ENCODE data around the gene DAGLB.
A peak's percentile ranks its signal among the peaks of the same experiment; 100 is the strongest.
"Not testable (repeated sequence)": the region's sequence is repeated elsewhere in the genome, so short reads cannot be mapped to it uniquely, and the experiment has no call there.

Gene DAGLB

GRCh38 chr7:6397759-6398495, 49.8 kb downstream of the DAGLB start:
- not testable (repeated sequence) for DNase-seq (ENCODE audit: low read depth)

DNA sequence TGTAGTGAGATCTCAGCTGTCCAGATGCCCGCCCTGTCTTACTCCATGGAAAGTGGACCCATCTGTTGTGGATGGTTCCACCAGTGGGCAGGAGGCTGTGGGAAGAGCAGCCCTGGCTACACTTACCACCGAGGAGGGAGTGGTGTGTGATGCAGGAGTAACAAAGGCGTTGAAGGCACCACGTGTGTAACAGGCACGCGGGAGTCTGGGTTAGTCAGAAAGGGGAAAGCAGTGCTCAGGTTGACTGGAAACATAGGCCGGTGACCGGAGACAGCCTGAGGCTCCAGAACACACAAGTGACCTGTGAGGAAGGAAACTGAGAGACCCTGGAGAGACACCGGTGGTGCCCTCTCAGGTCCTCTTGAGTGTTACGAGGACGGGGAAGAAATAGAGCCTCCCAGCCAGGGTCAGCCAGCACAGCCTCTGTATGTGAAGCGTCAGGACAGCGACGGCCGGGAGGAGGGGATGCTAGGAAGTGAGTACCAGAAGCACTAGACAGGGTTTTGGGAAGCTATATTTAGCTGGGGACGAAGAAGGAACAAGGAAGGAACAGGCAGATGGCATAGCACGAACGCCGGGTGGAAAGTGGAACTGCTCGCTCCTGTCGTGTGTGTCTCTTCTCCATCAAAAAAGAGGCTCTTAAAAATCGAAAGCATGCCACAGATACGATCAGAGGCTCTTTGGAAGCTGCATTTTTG, 51.7 kb downstream of the DAGLB start:
- DNase-seq (ENCODE audit: low read depth) = no peak

- no peak for DNase-seq (ENCODE audit: low read depth)
Observed at GRCh38 chr7:6394114-6394513, 53.6 kb downstream of the DAGLB start.

- no peak for DNase-seq (ENCODE audit: low read depth)
Observed at GRCh38 chr7:6393667-6394056, 54.1 kb downstream of the DAGLB start.

DNA sequence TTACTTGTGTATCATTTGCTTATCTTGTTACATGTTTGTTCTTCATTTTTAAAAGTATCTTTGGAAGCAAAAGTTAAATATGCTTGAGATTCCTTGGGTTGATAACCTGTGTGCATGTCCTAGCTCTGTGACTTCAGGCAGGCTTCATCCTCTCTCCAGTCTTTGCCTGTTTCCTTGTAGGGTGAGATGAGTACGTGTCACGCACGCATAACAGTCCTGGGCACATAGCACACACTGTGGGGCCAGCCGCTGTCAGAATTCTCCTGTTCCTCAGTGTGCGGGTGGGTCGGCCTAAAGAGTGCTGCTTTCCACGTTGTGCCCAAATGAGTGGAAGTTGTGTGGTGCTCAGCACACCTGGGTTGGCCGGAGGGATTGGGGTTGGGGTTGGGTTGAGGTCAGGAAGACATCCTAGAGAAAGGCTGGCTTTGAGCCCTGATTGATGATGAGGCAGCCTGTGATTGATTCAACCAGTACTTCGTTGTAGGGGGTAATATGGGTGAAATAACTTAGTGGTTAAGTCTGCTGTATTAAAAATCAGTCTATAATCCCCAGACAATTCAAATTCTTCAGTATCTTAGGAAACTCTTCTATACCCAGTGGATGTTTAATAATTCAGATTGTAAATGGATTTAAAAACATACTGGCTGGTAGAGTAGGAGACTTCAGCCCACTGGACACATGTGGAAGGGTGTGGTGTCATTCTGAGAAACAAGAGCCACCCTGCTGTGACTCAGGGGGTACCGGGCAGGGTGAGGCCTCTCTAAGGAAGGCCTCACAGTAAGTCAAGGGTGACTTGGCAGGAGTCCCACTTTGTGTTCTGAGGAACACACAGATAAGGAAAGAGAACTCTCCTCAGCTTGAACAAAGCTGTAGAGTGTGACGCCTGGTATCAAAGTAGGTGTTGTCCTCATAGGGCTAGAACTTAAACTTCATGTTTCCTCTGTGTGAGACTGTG, 54.8 kb downstream of the DAGLB start:
- peak; percentile 79 for DNase-seq (ENCODE audit: low read depth)

DNA sequence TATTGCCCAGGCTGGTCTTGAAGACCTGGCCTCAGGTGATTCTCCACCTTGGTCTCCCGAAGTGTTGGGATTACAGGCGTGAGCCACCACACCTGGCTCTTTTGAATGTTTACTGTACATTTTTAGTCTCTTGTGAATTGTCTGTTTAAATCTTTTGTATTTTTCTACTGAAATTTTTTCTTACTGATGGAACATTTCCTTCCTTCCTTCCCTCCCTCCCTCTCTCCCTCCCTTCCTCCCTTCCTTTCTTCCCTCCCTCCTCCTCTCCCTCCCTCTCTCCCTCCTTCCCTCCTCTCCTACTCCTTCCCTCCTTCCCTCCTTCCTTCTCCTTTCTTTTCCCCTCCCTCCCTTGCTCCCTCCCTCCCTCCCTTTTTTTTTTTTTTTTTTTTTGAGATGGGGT, 58.0 kb downstream of the DAGLB start:
- DNase-seq (ENCODE audit: low read depth) = no peak

- no peak for DNase-seq (ENCODE audit: low read depth)
Observed at GRCh38 chr7:6387734-6388294, 59.9 kb downstream of the DAGLB start.

DNA sequence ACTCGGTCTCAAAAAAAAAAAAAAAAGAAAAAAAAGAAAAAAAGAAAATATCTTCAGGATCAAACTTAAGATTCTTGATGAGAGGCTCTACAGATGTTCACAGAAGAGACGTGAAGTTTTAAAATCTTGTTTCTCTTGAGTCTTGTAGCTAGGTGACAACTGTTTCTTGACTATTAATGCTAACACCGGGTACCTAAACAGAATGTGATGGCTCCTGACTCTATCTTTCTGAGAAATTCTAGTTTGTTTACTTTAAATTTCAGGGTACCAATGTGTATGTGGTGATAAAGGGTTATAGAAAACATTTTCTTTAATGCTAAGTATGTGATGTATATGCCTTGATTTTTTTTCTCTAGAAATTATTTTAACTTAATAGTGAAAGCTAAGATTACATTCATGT, 61.0 kb downstream of the DAGLB start:
- DNase-seq (ENCODE audit: low read depth) = no peak

DNA sequence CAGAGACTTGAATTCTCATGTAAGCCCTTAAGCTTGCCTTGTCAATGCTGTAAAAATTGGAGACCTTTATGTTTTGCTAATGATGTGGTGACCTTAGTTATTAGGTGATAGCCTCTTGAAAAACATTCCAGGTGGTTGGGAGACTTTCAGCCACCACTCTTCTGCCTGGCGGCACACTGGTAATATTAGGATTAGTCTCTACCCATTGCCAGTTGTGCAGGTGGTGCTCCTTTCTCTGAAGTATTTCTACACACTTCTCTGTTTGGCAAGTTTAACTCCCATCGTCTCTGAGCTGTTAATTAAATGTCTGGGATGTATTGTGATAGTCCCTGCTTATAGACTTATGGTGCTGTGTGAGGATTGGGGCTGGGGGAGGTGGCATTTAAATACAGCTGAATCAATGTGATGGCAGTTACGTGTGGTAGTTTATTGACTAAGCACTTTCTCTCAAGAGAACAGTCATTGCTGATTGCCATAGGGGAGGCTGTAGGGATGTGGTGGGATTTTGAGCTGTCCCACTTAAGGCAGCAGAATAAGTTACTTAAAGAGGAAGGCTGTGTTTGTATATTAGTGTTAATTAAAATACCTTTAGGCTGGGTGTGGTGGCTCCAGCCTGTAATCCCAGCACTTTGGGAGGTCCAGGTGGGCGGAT, 61.7 kb downstream of the DAGLB start:
- no peak for DNase-seq (ENCODE audit: low read depth)

- DNase-seq (ENCODE audit: low read depth) = peak; percentile 66
Observed at GRCh38 chr7:6385110-6385781, 62.5 kb downstream of the DAGLB start.

- no peak for DNase-seq (ENCODE audit: low read depth)
Observed at GRCh38 chr7:6384327-6384726, 63.4 kb downstream of the DAGLB start.

- DNase-seq (ENCODE audit: low read depth) = no peak
Observed at GRCh38 chr7:6382817-6383216, 64.9 kb downstream of the DAGLB start.

DNA sequence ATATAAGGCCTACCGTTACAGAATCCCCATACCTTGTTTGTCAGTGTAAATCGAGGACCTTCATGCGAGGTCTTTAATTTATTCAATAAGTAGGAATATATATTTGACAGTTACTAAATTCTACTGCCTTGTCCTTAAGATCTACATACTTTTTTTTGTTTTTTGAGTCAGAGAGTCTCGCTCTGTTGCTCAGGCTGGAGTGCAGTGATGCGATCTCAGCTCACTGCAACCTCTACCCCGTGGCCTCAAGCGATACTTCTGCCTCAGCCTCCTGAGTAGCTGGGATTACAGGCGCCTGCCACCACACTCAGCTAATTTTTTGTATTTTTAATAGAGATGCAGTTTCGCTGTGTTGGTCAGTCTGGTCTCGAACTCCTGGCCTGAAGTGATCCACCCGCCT, 65.9 kb downstream of the DAGLB start:
- DNase-seq (ENCODE audit: low read depth) = not testable (repeated sequence)

GRCh38 chr7:6380310-6381095, 67.3 kb downstream of the DAGLB start:
- DNase-seq (ENCODE audit: low read depth) = no peak

- DNase-seq (ENCODE audit: low read depth) = no peak
Observed at GRCh38 chr7:6379886-6380285, 67.9 kb downstream of the DAGLB start.

DNA sequence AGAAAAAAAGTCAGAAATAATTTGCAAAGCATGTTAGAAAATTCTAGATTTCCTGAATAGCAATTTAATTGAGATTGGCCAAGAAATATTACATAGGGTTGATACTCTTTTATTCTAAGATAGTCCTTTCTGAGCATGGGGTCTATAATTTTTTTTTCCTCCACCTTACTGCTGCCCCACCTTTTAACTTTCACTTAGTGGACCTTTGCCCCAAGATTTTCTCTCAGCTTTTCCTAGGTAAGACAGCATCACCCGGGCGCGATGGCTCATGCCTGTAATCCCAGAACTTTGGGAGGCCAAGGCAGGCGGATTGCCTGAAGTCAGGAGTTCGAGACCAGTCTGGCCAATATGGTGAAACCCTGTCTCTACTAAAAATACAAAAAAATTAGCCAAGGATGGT, 69.2 kb downstream of the DAGLB start:
- not testable (repeated sequence) for DNase-seq (ENCODE audit: low read depth)

GRCh38 chr7:6376820-6377219, 70.9 kb downstream of the DAGLB start:
- DNase-seq (ENCODE audit: low read depth) = no peak

DNA sequence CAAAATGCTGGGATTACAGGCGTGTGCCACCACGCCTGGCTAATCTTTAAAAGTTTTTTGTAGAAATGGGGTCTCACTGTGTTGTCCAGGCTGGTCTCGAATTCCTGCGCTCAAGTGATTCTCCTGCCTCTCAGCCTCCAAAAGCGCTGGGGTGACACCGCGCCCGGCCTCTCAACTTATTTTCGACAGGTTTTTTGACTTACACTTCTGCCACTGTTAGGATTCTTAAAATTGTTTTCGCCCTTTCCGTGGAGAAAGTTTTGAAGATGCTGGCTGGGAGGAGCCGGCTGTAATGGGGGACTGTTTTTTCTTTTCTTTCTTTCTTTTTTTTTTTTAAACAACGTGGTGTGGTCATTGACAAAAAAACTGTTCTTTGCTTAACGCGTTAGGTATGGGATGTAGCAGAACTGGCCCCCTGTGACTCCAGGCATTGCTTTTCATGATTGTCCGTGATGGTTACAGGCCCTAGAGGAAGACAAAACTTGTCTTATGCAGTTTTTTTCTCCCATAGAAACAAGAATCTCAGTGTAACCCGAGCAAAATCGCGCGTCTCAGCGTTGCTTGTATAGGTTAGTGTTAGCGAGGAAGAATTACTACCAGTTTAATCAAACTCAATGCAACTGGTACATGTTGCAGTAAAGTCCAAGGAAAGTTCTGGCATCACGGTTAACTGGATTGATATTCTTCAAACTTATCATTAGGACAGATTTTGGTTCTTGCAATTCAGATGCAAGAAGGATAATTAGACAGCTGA, 72.2 kb downstream of the DAGLB start:
- no peak for DNase-seq (ENCODE audit: low read depth)

DNA sequence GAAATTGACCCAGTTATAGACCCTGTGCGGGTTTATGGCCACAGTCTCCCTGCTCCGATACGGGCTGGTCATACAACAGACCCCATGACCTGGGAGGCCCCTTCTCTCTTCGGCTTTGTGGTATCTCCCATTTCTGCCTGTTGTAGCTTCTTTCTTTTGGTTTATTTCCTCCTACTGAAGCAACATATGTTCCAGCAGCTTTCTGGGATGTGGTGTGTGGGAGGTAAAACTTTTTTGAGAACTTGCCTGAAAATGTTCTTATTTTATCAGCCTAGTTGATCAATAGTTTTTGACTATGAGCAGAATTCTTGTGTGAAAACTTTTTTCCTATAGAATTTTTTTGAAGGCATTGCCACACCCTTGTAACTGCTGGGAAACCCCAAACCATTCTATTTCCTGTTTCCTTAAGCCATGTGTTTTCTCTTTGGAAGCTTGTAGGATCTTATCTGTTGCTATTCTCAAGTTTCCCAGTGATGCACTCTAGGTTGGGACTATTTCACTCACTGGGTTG, 80.0 kb downstream of the DAGLB start:
- no peak for DNase-seq (ENCODE audit: low read depth)

Measured in HS-27A (cell line).